ENCODE data around the gene TMPRSS13. TPM values are rescaled to one million over a fixed set of nuclear protein-coding genes. Genes with fewer than 3 reads are reported as not detected.
"Not testable (repeated sequence)": the region's sequence is repeated elsewhere in the genome, so short reads cannot be mapped to it uniquely, and the experiment has no call there.

The TMPRSS13 gene
- total and polyA plus RNA-seq, 7 donors = not detected

- WGBS, 3 donors = 73 to 90% (median 74%) methylated on average over 3 of the region's 3 CpGs
- Histone ChIP-seq H3K27me3 (ENCODE audit: insufficient read depth in 3 of 3, low read length in 2 of 3) (peaks cover 0 to 9% (median 0%) of the 10 kb centered on the region in 3 donors), H3K4me1 (no peaks in the 10 kb centered on the region), H3K27ac (no peak overlapping the region), H3K4me3 (no peak overlapping the region), H3K9me3 (peaks cover 6% of the 10 kb centered on the region), H3K36me3 (ENCODE audit: insufficient read depth in 1 of 2, low read depth in 1 of 2) (no peaks in the 10 kb centered on the region)
- ATAC-seq = no peak
- no peak for DNase-seq
- no peak for TF ChIP-seq CTCF (IDR thresholded peaks at IDR 0.05)
- intact Hi-C loops (cut with DNase I) = no loop called here
Measured at GRCh38 chr11:117953024-117953671, 23.9 kb upstream of the TMPRSS13 start.

- no peaks in the 10 kb centered on the region for H3K36me3 ChIP-seq (ENCODE audit: insufficient read depth in 1 of 2, low read depth in 1 of 2)
- H3K27ac ChIP-seq = no peak overlapping the region
- intact Hi-C loops (cut with DNase I) = no loop called here
- DNase-seq = no peak
- H3K9me3 ChIP-seq = no peaks in the 10 kb centered on the region
- no peak for ATAC-seq
- no peak for TF ChIP-seq CTCF (IDR thresholded peaks at IDR 0.05)
- H3K4me3 ChIP-seq = no peak overlapping the region
- H3K27me3 ChIP-seq (ENCODE audit: insufficient read depth in 3 of 3, low read length in 2 of 3) = peaks cover 0 to 9% (median 0%) of the 10 kb centered on the region in 3 donors
- no peaks in the 10 kb centered on the region for H3K4me1 ChIP-seq
- 70 to 78% (median 74%) methylated on average over 15 of the region's 15 CpGs for WGBS, 3 donors
Measured at GRCh38 chr11:117950993-117951961, 22.1 kb upstream of the TMPRSS13 start.

- Histone ChIP-seq H3K9me3 (no peaks in the 10 kb centered on the region), H3K27me3 (ENCODE audit: insufficient read depth in 3 of 3, low read length in 2 of 3) (peaks cover 0 to 9% (median 0%) of the 10 kb centered on the region in 3 donors), H3K4me3 (no peak overlapping the region), H3K27ac (no peak overlapping the region), H3K36me3 (ENCODE audit: insufficient read depth in 1 of 2, low read depth in 1 of 2) (no peaks in the 10 kb centered on the region), H3K4me1 (no peaks in the 10 kb centered on the region)
- 7 to 9% (median 8%) methylated on average over 5 of the region's 5 CpGs for WGBS, 3 donors
- ATAC-seq = no peak
- DNase-seq = no peak
- intact Hi-C loops (cut with DNase I) = no loop called here
- TF ChIP-seq CTCF (IDR thresholded peaks at IDR 0.05) = no peak
Measured at GRCh38 chr11:117950301-117950700, 21.1 kb upstream of the TMPRSS13 start.

- DNase-seq (no peak), ATAC-seq (no peak)
- peaks cover 0 to 9% (median 0%) of the 10 kb centered on the region in 3 donors for H3K27me3 ChIP-seq (ENCODE audit: insufficient read depth in 3 of 3, low read length in 2 of 3)
- no peaks in the 10 kb centered on the region for H3K4me1 ChIP-seq
- intact Hi-C loops (cut with DNase I) = loop anchor here (5.0 to 10.0 kb wide), 4 partner anchors 103 to 522 kb away; no protein-coding TSS in a partner anchor
- no peaks in the 10 kb centered on the region for H3K36me3 ChIP-seq (ENCODE audit: insufficient read depth in 1 of 2, low read depth in 1 of 2)
- TF ChIP-seq CTCF (IDR thresholded peaks at IDR 0.05) = no peak
- no peaks in the 10 kb centered on the region for H3K9me3 ChIP-seq
- H3K27ac ChIP-seq = no peak overlapping the region
- WGBS, 3 donors = 65 to 74% (median 67%) methylated on average over 6 of the region's 6 CpGs
- H3K4me3 ChIP-seq = no peak overlapping the region
Measured at GRCh38 chr11:117949062-117949461, 19.9 kb upstream of the TMPRSS13 start.

GRCh38 chr11:117948466-117948865 is 19.3 kb upstream of the TMPRSS13 start:
- H3K27ac ChIP-seq; H3K36me3 ChIP-seq (ENCODE audit: insufficient read depth in 1 of 2, low read depth in 1 of 2); ATAC-seq; DNase-seq; H3K4me1 ChIP-seq; H3K4me3 ChIP-seq; H3K27me3 ChIP-seq (ENCODE audit: insufficient read depth in 3 of 3, low read length in 2 of 3); H3K9me3 ChIP-seq: not testable (repeated sequence)
- 77 to 91% (median 89%) methylated on average over 11 of the region's 11 CpGs for WGBS, 3 donors
- intact Hi-C loops (cut with DNase I) = loop anchor here (5.0 to 10.0 kb wide), 4 partner anchors 104 to 521 kb away; no protein-coding TSS in a partner anchor

- intact Hi-C loops (cut with DNase I) = loop anchor here (1.0 to 10.0 kb wide), 7 partner anchors 103 to 520 kb away; no protein-coding TSS in a partner anchor
- not testable (repeated sequence) for H3K9me3 ChIP-seq; H3K4me3 ChIP-seq; DNase-seq; H3K36me3 ChIP-seq (ENCODE audit: insufficient read depth in 1 of 2, low read depth in 1 of 2); ATAC-seq; H3K4me1 ChIP-seq; H3K27ac ChIP-seq
- WGBS, 3 donors = 72 to 77% (median 77%) methylated on average over 10 of the region's 10 CpGs
- peaks cover 0 to 14% (median 0%) of the 10 kb centered on the region in 3 donors for H3K27me3 ChIP-seq (ENCODE audit: insufficient read depth in 3 of 3, low read length in 2 of 3)
Measured at GRCh38 chr11:117947751-117948150, 18.5 kb upstream of the TMPRSS13 start.

All from psoas muscle (tissue), 8 donors.